Measurements from ENCODE around the gene EPS15. TPM values are rescaled to one million over a fixed set of nuclear protein-coding genes. Genes with fewer than 3 reads are reported as not detected.
A peak's percentile ranks its signal among the peaks of the same experiment; 100 is the strongest.

EPS15 gene
- total and polyA plus RNA-seq, 2 of the 13 experiments (the other 11 are each of a cell fraction or from before 2014, with no cell fraction given), result 14.3 to 19.3 TPM

GRCh38 chr1:51313961-51314777, 204.9 kb downstream of the EPS15 start:
- peak overlapping the region; percentile 68 for H3K4me2 ChIP-seq (ENCODE audit: low read depth, low read length)
- H3K9me3 ChIP-seq (ENCODE audit: low read length), result no peaks in the 10 kb centered on the region
- no TSS peak for BruUV-seq (replicated peaks)
- H3K79me2 ChIP-seq (ENCODE audit: insufficient read depth, low read length), result no peaks in the 10 kb centered on the region
- H3K27me3 ChIP-seq (ENCODE audit: control insufficient read depth in 1 of 2, insufficient read depth in 2 of 2, low read length in 2 of 2), result no peaks in the 10 kb centered on the region
- FAIRE-seq (no peak), DNase-seq (ENCODE audit: low spot score) (no peak), ATAC-seq (peak; percentile 66)
- intact Hi-C loops (cut with micrococcal nuclease; ENCODE audit: unreplicated experiment) (no loop called here), in situ Hi-C loops (cut with HindIII; ENCODE audit: extremely low pct_ligation_motif_present, low pct_unique_long_range_greater_than_20kb) (no loop called here)
- no peaks in the 10 kb centered on the region for H3K36me3 ChIP-seq (replicated peaks in 1 of 2; ENCODE audit: control insufficient read depth in 1 of 2, insufficient read depth in 2 of 2, low read length in 2 of 2)
- H3K4me1 ChIP-seq (ENCODE audit: insufficient read depth, low read length), result peaks cover 30% of the 10 kb centered on the region
- CTCF ChIA-PET (ENCODE audit: low intra/inter-chr PET ratio, low total read pairs), result no interaction called here
- TF ChIP-seq JUNB (CRISPR knock-in tag; IDR thresholded peaks at IDR 0.05; ENCODE audit: borderline replicate concordance) (no peak), KAT7 (CRISPR knock-in tag; IDR thresholded peaks at IDR 0.05; ENCODE audit: borderline replicate concordance) (no peak), FOSL2 (CRISPR knock-in tag; IDR thresholded peaks at IDR 0.05) (peak; percentile 78), SALL1 (CRISPR knock-in tag; IDR thresholded peaks at IDR 0.05) (0 out of 2 replicates have a peak, but pooled peaks have one; percentile 15), HIVEP1 (CRISPR knock-in tag; IDR thresholded peaks at IDR 0.05) (no peak), SAP130 (CRISPR knock-in tag; IDR thresholded peaks at IDR 0.05; ENCODE audit: low read depth) (peak; percentile 11; the same call in 1 of the 2 replicates), ATM (IDR thresholded peaks at IDR 0.05; ENCODE audit: borderline replicate concordance) (no peak), CEBPB (IDR thresholded peaks at IDR 0.05; ENCODE audit: borderline replicate concordance, low read depth, low read length) (0 out of 2 replicates have a peak, but pooled peaks have one; percentile 4)
- TF ChIP-seq, protein P1, sequence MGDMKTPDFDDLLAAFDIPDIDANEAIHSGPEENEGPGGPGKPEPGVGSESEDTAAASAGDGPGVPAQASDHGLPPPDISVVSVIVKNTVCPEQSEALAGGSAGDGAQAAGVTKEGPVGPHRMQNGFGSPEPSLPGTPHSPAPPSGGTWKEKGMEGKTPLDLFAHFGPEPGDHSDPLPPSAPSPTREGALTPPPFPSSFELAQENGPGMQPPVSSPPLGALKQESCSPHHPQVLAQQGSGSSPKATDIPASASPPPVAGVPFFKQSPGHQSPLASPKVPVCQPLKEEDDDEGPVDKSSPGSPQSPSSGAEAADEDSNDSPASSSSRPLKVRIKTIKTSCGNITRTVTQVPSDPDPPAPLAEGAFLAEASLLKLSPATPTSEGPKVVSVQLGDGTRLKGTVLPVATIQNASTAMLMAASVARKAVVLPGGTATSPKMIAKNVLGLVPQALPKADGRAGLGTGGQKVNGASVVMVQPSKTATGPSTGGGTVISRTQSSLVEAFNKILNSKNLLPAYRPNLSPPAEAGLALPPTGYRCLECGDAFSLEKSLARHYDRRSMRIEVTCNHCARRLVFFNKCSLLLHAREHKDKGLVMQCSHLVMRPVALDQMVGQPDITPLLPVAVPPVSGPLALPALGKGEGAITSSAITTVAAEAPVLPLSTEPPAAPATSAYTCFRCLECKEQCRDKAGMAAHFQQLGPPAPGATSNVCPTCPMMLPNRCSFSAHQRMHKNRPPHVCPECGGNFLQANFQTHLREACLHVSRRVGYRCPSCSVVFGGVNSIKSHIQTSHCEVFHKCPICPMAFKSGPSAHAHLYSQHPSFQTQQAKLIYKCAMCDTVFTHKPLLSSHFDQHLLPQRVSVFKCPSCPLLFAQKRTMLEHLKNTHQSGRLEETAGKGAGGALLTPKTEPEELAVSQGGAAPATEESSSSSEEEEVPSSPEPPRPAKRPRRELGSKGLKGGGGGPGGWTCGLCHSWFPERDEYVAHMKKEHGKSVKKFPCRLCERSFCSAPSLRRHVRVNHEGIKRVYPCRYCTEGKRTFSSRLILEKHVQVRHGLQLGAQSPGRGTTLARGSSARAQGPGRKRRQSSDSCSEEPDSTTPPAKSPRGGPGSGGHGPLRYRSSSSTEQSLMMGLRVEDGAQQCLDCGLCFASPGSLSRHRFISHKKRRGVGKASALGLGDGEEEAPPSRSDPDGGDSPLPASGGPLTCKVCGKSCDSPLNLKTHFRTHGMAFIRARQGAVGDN (CRISPR knock-in tag; IDR thresholded peaks at IDR 0.05), result peak; percentile 26; the same call in 1 of the 2 replicates
- H2AFZ ChIP-seq (ENCODE audit: low read length), result no peak overlapping the region
- H3K27ac ChIP-seq (ENCODE audit: extremely low read length, insufficient read depth, low read length), result no peak overlapping the region
- H3K4me3 ChIP-seq (replicated peaks in 1 of 3; ENCODE audit: insufficient read depth in 1 of 3, low read depth in 2 of 3, low read length in 3 of 3), result peak overlapping the region in 1 of 3 experiments; percentile 38; a peak in 2 of 6 replicates
- POLR2A ChIA-PET, result interaction anchor here (1.3 kb wide), 1 partner anchor 17 kb away, joined by 3 read pairs; no protein-coding TSS in a partner anchor
- H4K20me1 ChIP-seq (ENCODE audit: insufficient read depth, low read length), result no peaks in the 10 kb centered on the region
- peak overlapping the region; percentile 23; the same call in 1 of the 2 replicates for H3K9ac ChIP-seq (ENCODE audit: insufficient read depth, low read depth, low read length)
- WGBS (ENCODE audit: low lambda C conversion rate), result 4% methylated on average over 8 of the region's 12 CpGs
